Measurements from ENCODE around the gene ZNF362. TPM values are rescaled to one million over a fixed set of nuclear protein-coding genes. Genes with fewer than 3 reads are reported as not detected.

ZNF362 gene
- total RNA-seq, 1 experiment from 2014 or later, result 26.9 TPM

DNA sequence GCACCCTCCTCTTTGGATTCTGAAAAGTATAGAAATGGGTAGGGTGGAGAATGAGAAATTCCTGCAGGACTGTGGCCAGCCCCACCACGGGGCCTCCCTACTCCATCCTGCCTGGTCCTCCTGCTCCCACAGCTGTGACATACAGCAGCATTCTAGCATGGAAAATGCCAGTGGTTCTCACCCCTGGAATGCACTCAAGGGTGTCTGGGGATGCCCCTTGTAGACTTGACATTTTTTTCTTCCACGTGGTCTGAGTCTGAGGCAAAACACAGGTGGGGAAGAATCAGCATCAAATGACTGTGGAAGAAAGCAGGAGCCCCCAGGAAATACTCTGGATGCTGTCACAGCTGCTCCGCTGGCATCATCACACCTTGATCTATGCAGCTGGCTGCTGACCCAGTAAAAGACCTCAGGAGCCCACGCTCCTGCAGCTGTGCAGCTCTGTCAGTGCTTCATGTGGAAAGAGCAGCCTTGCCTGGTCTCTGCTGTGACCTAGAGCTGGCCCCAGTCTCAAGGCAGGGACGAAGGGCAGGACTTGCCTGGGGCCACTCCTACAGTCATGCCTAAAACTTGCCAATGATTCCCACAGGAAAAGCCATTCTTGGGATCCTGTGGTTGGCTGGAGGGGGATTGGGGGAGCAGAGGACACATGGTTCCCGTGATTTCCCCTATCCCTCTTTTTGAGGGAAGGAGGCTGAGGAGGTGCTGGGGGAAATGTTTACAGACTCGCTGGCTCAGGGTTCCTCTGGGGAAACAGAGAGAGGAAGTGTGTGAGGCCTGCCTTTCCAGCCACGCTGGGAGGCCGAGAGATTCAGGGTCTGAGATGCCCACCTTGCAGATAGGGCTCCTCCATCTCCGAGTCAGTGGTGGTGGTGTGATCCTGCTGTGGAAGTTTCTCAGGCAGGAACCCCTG, 75.4 kb downstream of the ZNF362 start:
- Histone ChIP-seq H3K4me3 (ENCODE audit: low read depth, low read length) (no peak overlapping the region), H3K27me3 (replicated peaks; ENCODE audit: control insufficient read depth, insufficient read depth, low read length) (no peaks in the 10 kb centered on the region), H3K9me3 (no peaks in the 10 kb centered on the region), H3K4me1 (no peaks in the 10 kb centered on the region), H3K36me3 (ENCODE audit: control insufficient read depth, insufficient read depth, low read length) (no peaks in the 10 kb centered on the region; the same call in none of the 2 replicates)
- ChIA-PET POLR2A (no interaction called here), CTCF (no interaction called here)
- Mint-ChIP-seq H3K27me3 (ENCODE audit: insufficient read depth, unreplicated experiment) (no peaks in the 10 kb centered on the region), H3K36me3 (ENCODE audit: insufficient read depth, unreplicated experiment) (peaks cover 39% of the 10 kb centered on the region), H3K4me3 (ENCODE audit: unreplicated experiment) (no peak overlapping the region), H3K4me1 (ENCODE audit: low read depth, unreplicated experiment) (no peaks in the 10 kb centered on the region), H3K9me3 (ENCODE audit: unreplicated experiment) (no peaks in the 10 kb centered on the region), H3K27ac (ENCODE audit: unreplicated experiment) (no peak overlapping the region)
- TF ChIP-seq, protein P1, sequence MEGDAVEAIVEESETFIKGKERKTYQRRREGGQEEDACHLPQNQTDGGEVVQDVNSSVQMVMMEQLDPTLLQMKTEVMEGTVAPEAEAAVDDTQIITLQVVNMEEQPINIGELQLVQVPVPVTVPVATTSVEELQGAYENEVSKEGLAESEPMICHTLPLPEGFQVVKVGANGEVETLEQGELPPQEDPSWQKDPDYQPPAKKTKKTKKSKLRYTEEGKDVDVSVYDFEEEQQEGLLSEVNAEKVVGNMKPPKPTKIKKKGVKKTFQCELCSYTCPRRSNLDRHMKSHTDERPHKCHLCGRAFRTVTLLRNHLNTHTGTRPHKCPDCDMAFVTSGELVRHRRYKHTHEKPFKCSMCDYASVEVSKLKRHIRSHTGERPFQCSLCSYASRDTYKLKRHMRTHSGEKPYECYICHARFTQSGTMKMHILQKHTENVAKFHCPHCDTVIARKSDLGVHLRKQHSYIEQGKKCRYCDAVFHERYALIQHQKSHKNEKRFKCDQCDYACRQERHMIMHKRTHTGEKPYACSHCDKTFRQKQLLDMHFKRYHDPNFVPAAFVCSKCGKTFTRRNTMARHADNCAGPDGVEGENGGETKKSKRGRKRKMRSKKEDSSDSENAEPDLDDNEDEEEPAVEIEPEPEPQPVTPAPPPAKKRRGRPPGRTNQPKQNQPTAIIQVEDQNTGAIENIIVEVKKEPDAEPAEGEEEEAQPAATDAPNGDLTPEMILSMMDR (IDR thresholded peaks at IDR 0.05; ENCODE audit: insufficient read depth in 1 of 2, low read depth in 1 of 2, low read length in 1 of 2, severe bottlenecking in 1 of 2, unreplicated experiment in 1 of 2), result no peak
- intact Hi-C loops (cut with micrococcal nuclease; ENCODE audit: unreplicated experiment), result no loop called here
- DNase-seq, result no peak
- no TSS peak for BruUV-seq (replicated peaks)

DNA sequence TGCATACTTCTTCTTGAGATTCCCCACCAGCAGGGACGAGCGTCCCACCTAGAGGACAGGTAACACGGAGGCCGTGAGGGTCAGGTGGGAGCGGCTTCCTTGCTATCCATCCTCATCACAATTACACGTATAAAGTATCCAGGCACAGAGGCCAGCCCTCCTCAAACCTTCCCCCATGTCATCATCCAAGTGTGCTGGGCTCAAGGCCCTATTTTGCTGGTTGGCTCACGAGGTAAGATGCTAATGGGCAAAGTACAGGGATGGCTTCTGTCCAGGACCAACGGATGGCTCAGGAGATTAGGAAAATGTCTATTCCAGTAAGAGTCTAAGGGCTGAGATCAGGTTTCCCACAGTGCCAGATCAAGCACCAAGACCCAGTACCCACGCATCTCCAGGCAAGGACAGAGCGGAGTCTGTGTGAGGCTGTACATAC, 76.1 kb downstream of the ZNF362 start:
- POLR2A ChIA-PET, result no interaction called here

DNA sequence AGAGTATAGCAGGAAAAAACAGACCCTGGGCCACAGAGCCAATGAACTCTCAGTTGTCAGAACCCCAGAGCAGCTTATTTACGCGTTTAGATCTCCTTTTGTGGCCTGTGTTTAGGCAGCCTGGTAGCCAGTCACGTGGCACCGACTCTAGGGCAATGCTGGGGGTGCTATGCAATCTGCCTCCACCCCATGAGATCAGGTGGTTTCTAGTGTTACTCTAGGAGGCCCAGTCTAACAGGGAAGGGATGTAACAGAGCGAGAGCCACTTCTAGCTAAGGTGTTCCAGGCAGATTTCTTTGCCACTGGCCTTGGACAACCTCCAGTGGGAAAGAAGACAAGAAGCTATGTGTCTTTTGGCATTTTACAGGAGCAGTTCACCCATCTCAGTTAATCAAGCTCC, 76.6 kb downstream of the ZNF362 start:
- TF ChIP-seq, protein P1 (IDR thresholded peaks at IDR 0.05; ENCODE audit: insufficient read depth in 1 of 2, low read depth in 1 of 2, low read length in 1 of 2, severe bottlenecking in 1 of 2, unreplicated experiment in 1 of 2), result no peak
- H3K9me3 ChIP-seq, result no peaks in the 10 kb centered on the region
- ChIA-PET POLR2A (no interaction called here), CTCF (no interaction called here)
- H3K4me1 ChIP-seq, result peaks cover 3% of the 10 kb centered on the region
- DNase-seq, result no peak
- BruUV-seq (replicated peaks), result no TSS peak
- no peaks in the 10 kb centered on the region for H3K9me3 Mint-ChIP-seq (ENCODE audit: unreplicated experiment)
- H3K27me3 ChIP-seq (replicated peaks; ENCODE audit: control insufficient read depth, insufficient read depth, low read length), result no peaks in the 10 kb centered on the region
- no peaks in the 10 kb centered on the region; the same call in none of the 2 replicates for H3K36me3 ChIP-seq (ENCODE audit: control insufficient read depth, insufficient read depth, low read length)
- intact Hi-C loops (cut with micrococcal nuclease; ENCODE audit: unreplicated experiment), result no loop called here
- H3K4me1 Mint-ChIP-seq (ENCODE audit: low read depth, unreplicated experiment), result peaks cover 3% of the 10 kb centered on the region
- no peak overlapping the region for H3K4me3 Mint-ChIP-seq (ENCODE audit: unreplicated experiment)
- H3K36me3 Mint-ChIP-seq (ENCODE audit: insufficient read depth, unreplicated experiment), result peaks cover 35% of the 10 kb centered on the region
- no peak overlapping the region for H3K4me3 ChIP-seq (ENCODE audit: low read depth, low read length)
- no peak overlapping the region for H3K27ac Mint-ChIP-seq (ENCODE audit: unreplicated experiment)
- H3K27me3 Mint-ChIP-seq (ENCODE audit: insufficient read depth, unreplicated experiment), result no peaks in the 10 kb centered on the region

More for the DNA sequence above, 76.1 kb downstream of the ZNF362 start:
- CTCF ChIA-PET, result no interaction called here
- no peak for DNase-seq
- Mint-ChIP-seq H3K4me3 (ENCODE audit: unreplicated experiment) (no peak overlapping the region), H3K4me1 (ENCODE audit: low read depth, unreplicated experiment) (no peaks in the 10 kb centered on the region), H3K36me3 (ENCODE audit: insufficient read depth, unreplicated experiment) (peaks cover 33% of the 10 kb centered on the region), H3K27me3 (ENCODE audit: insufficient read depth, unreplicated experiment) (no peaks in the 10 kb centered on the region), H3K27ac (ENCODE audit: unreplicated experiment) (no peak overlapping the region), H3K9me3 (ENCODE audit: unreplicated experiment) (no peaks in the 10 kb centered on the region)
- no peaks in the 10 kb centered on the region for H3K4me1 ChIP-seq
- TF ChIP-seq, protein P1 (IDR thresholded peaks at IDR 0.05; ENCODE audit: insufficient read depth in 1 of 2, low read depth in 1 of 2, low read length in 1 of 2, severe bottlenecking in 1 of 2, unreplicated experiment in 1 of 2), result no peak
- no peaks in the 10 kb centered on the region for H3K9me3 ChIP-seq
- no TSS peak for BruUV-seq (replicated peaks)
- intact Hi-C loops (cut with micrococcal nuclease; ENCODE audit: unreplicated experiment), result no loop called here
- no peak overlapping the region for H3K4me3 ChIP-seq (ENCODE audit: low read depth, low read length)
- no peaks in the 10 kb centered on the region for H3K27me3 ChIP-seq (replicated peaks; ENCODE audit: control insufficient read depth, insufficient read depth, low read length)
- H3K36me3 ChIP-seq (ENCODE audit: control insufficient read depth, insufficient read depth, low read length), result no peaks in the 10 kb centered on the region; the same call in none of the 2 replicates

All from Caco-2 (cell line).